Central memory CD4-positive, alpha-beta T cell (primary cell): ENCODE measurements around the gene GPR146.
"Not testable (repeated sequence)": the region's sequence is repeated elsewhere in the genome, so short reads cannot be mapped to it uniquely, and the experiment has no call there.

Experiments used
- DNase-seq: peaks from one replicate; pipeline ENCODE4 v3.0.0; 2022
- total RNA-seq, 3 experiments: gene quantifications; one replicate each; lab custom pipeline; 2026; lab: John Stamatoyannopoulos, UW

Gene GPR146, protein sequence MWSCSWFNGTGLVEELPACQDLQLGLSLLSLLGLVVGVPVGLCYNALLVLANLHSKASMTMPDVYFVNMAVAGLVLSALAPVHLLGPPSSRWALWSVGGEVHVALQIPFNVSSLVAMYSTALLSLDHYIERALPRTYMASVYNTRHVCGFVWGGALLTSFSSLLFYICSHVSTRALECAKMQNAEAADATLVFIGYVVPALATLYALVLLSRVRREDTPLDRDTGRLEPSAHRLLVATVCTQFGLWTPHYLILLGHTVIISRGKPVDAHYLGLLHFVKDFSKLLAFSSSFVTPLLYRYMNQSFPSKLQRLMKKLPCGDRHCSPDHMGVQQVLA
- 0.21 to 10.4 (median 10.2) reads per million in 3 experiments for total RNA-seq

DNA sequence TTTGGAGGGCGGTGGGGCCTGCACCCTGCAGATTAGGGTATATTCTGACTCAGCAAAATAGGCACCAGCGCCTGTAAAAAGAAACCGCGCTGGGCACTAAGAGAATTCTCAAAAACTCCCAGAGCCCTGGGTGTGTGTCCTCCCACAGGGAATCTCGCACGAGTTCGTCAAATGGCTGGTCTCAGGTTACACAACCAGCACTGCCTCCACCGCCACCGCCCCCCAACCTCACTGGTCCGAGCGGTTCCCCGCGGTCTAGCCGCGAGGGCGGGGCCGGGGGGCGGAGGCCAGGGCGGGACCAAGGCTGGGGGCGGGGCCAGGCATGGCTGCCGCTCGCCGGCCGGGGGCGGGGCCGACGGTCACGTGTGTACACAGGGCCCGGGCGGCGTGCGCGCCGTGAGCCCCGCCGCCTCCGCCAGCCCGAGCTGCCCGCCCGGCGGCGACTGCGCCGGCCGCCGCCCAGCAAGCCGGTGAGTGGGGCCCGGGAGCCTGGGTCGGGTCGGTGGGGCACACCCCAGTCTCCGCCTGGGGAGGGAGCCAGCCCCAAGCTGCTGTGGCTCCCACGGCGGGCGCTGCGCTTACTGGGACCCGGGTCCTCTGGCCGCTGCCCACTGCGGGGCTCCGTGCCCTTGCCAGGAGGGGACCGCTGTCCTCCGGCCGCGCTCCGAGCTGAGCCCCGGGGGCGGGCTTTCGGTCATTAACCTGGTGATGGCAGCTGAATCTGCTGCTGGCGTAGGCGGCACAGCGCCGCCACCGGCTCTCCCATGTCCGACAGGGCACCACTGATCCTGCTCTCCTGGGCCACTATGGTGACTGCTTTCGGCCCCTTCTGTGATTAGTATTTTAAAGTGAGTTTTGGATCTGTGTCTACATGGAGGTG, at the start of gene GPR146:
TSS of gene GPR146 (plus strand) at position 358 of the 880 bp plus-strand sequence. CDS start 12,970 bp downstream, outside the sequence.
- peak; percentile 82 for DNase-seq

DNA sequence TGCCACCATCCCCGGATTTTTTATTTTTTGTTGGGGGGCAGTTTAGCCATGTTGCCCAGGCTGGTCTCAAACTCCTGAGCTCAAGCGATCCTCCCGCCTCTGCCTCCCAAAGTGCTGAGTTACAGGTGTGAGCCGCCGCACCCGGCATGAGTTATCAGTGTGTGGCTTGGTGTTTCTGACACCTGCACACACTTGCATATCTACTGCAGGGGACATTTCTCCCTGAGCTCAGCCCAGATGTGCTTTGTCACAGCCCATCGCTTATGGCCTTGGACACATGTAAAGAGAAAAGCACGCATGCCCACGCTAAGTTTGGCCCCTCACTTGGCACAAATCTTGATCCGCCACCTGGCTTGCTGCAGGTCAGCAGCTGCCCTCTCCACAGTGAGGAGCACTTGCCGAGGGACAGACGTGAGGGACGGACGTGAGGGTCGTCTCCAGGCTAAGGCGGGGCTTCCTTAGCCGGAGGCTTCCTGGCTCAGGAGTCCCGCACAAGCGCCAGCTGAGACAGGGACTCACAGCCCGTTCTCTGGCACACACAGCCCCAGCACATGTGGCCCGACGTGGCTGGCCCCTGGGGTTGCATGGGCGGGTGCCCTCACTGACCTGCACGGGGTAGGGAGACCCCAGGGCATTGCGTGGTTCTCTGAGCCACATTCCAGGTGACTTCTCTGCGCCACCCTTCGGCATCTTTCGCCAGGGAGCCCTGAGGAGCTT, 49.6 kb upstream of the GPR146 start:
- DNase-seq, result no peak

DNA sequence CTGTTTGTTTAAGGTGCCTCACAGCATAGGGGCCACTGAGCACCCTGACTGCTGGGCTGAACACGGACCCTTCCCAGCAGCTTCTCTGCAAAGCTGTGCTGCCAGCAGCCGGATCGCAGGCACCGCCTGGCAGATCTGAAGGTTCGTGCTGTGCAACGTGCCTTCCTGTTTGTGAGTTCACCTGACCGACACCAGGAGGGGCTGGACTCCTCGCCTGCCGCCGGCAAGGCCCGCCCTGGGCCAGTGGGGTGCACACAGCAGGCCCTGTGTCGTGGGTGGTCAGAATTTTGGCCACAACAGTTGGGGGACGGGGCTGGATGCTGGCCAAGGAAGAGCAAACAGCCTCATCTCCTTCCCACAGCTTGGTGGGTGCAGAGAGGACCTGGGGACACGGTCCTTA, 48.8 kb upstream of the GPR146 start:
- DNase-seq, result no peak

DNA sequence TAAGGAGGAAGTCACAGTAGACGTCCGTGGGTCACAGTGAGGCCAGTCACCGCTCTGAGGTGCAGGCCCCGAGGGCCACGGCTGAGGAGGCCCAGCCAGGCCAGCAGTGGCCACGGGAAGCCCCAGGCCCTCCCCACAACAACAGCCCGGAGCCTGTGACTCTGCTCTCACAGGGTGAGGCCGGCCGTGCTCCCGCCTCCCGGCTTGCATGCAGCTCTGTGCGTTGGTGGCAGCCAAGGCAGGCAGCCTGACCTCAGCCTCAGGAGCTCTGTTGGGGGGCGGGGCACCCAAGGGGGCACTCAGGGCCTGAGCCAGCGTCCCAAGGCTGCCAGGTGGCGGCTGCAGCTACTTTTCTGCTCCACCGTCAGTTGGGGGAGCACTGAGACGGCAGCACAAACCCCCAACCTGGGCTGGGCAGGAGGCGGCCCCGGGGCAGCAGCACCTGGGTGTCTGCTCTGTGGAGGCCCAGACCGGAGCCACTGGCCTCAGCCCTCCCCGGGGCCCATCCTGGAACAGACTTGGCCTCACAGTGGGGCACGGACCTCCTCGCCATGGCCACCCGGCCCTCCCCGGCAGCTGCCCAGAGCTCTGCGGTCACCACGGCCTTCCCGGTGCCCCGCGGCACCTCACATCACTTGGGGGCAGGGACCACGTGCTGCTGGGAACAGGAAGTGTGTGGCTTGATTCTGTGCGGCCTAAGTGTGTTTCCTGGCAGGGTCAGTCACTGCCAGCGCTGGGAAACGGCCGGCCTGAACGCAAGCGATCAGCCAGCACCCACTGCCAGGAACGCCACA, 48.1 kb upstream of the GPR146 start:
- no peak for DNase-seq

DNA sequence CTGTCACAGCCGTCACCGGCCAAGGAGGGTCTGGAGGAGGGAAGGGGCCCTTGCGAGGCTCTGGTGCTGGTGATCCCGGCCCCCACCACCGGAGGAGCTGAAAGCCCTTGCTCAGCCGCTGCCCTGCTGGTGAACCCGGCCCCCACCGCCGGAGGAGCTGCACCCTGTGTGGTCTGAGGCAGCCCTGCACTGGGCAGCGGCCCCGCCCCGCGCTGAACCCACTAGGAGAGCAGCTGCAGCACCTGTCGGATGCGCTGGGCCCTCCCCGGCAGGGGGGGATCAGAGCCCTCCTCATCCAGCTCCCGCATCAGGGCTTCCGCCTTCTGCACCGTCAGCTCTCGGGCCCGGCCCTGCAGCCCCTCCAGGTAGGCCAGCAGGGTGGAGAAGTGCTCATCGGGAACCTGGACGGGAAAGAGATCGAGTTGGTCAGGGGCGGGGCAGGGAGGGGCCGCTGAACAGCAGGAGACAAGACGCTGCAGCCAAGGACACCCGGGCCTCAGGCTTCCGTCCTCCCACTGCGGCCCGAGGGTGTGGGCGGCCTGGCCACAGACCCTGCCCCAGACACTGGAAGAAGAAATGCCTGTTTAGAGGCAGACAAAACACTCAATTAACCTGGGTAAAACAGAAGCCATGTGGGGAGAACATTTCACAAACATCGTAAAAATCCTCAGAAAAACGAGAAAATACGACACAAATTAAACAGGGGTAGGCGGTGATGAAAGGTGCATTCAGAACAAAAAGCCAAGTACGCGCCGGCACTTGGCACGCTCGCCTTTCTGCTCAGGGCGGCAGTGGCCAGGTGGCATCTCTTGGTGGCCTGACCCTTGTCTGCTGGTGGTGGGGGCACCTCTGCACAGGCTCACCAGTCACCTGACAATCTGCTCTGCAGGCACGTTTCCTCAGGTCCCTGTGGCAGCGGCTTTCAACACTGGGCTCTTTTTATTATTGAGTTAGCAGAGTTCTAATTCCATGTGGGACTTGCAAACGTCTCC, 46.6 kb upstream of the GPR146 start:
- no peak for DNase-seq

DNA sequence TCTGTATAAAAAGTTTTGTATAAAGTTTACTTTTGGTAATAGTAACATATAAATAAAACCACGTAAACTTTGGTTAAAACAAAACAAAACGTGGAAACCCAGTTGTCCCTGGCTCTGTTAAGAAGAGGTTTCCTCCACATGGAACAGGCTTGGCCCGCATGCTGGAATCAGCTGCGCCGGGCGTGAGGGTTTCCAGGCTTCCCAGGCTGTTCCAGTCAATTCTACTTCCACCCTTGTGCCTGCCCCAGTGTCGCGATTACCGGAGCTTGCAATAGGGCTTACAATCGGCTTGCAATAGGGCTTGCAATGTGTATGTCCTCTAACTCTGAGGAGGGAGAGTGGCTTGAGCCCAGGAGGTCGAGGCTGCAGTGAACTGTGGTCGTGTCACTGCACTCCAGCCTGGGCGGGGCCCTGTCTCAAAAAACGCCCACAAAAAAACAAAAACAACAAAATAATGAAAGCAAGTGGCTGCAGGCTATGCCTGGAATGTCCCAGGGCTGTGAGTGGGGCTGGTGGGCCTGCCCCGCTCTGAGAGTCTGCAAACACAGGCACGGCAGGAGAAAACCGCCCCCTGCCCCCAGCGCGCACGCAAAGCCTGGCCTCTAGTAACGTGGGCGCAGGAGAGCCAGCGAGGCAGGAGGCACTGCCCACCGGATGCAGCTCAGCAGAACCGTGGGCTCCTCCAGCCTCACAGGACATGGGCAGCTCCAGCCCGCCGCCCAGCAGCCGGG, 45.0 kb upstream of the GPR146 start:
- no peak for DNase-seq

DNA sequence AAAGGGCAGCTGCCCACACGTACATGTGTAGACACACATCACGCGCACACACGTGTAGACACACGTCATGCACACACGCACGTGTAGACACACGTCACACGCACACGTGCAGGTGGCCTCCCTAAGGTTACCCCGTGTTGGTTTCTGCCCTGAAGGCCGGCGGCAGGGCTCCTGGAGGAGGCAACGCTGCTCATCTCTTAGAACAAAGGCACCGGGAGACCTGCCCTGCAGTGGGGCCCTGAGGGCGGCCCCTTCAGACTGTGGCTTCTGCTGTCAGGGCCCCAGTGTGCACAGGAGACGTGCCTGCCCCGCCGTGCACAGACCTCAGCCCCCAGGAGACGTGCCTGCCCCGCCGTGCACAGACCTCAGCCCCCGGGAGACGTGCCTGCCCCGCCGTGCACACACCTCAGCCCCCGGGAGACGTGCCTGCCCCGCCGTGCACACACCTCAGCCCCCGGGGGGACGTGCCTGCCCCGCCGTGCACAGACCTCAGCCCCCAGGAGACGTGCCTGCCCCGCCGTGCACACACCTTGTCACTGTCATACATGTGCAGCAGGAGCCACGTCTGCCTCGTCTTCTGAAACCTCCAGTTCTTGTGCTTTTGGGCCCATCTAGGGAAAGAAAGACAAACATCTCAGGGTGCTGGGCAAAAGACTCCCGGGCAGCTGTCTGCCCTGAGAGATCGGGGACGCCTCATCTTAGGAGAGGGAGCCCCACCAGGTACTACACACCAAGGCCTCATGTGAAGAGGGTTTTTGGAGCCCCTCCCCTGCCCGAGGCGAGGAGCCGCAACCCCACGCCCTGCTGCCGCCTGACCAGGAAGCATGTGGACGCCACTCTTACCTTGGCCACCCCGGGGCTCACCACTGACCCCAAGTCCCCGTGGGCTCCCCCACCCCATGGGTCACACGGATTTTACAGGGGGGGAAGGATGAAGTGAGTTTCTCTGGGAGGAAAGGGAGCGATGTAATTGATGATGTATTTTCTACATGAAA, 44.1 kb upstream of the GPR146 start:
- DNase-seq, result no peak

DNA sequence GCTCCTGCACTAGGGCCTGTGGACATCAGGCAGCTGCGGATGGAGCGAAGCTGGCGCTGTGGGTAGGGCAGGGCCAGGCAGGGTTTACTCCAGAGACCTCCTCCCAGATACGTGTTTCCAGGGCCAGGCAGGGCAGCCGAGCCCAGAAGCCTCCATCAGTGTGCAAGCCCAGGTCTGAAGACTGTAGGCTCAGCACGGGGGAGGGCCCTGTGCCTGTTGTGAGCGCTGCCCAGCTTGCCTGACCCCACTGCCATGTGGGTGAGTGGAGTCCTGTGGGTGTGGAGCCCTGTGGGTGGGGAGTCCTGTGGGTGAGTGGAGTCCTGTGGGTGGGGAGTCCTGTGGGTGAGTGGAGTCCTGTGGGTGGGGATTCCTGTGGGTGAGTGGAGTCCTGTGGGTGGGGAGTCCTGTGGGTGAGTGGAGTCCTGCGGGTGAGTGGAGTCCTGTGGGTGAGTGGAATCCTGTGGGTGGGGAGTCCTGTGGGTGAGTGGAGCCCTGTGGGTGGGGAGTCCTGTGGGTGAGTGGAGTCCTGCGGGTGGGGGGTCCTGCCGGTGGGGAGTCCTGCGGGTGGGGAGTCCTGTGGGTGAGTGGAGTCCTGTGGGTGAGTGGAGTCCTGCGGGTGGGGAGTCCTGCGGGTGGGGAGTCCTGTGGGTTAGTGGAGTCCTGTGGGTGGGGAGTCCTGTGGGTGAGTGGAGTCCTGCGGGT, 43.1 kb upstream of the GPR146 start:
- not testable (repeated sequence) for DNase-seq

DNA sequence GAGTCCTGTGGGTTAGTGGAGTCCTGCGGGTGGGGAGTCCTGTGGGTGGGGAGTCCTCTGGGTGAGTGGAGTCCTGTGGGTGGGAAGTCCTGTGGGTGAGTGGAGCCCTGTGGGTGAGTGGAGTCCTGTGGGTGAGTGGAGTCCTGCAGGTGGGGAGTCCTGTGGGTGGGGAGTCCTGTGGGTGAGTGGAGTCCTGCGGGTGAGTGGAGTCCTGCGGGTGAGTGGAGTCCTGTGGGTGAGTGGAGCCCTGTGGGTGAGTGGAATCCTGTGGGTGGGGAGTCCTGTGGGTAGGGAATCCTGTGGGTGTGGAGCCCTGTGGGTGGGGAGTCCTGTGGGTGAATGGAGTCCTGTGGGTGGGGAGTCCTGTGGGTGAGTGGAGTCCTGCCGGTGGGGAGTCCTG, 42.3 kb upstream of the GPR146 start:
- not testable (repeated sequence) for DNase-seq

DNA sequence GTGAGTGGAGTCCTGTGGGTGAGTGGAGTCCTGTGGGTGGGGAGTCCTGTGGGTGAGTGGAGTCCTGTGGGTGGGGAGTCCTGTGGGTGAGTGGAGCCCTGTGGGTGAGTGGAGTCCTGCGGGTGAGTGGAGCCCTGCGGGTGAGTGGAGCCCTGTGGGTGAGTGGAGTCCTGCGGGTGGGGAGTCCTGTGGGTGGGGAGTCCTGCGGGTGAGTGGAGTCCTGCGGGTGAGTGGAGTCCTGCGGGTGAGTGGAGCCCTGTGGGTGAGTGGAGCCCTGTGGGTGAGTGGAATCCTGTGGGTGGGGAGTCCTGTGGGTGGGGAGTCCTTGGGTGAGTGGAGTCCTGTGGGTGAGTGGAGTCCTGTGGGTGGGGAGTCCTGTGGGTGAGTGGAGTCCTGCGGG, 41.9 kb upstream of the GPR146 start:
- not testable (repeated sequence) for DNase-seq

DNA sequence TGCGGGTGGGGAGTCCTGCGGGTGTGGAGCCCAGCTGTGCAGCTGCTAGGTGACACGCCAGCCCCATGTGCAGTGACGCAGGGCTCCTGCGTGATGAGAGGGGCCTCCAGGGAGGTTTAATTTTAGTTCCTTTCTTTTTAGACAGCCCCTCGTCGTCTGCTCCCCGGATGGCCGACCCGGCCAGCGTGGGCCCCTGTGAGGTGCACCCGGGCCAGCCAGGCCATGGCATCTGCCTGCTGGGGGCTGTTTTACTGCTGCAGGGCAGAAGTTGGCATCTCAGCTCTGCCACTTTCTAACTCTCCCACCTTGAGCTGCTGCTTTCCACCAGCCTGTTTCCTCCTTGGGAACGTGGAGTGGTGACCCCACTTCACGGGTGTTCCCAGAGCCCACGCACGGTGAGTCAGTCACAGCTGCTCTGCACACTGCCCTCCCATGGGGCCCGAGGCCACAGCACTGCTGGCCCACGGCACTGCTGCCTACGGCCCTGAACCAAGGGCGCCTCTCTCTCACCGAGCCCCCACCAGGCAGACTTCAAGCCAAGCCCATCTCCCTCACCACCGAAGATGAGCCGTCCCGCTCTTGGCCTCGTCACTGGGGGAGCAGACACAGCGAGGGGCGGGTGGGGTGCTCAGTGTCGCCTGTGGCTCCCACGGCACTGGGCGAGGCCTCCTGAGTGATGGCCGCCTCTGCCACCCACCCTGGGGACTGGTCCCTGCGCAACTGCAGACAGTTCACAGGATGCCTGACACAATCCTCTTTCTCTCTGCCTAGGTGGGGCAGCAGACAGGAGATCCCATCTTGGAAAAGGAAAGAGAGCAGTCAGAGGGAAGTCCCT, 40.1 kb upstream of the GPR146 start:
- DNase-seq, result no peak

DNA sequence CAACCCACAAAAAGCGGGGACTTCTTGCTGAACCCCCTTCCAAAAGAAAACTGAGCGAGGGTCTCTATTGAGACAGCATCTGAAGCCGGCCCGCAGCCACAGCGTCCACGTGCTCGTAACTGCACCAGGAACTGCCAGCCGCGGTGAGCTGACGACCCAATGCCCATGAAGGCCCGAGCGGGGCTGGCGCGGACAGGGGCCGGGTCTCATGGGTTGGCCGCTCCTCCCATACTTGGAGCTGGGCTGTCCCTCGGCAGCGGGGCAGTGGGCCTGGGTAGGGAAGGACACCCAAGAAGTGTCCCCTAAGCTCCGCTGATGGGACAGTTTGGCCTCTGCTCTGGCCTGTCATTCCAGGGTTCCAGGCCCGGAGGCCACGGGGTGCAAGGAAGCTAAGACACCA, 39.0 kb upstream of the GPR146 start:
- DNase-seq, result no peak

DNA sequence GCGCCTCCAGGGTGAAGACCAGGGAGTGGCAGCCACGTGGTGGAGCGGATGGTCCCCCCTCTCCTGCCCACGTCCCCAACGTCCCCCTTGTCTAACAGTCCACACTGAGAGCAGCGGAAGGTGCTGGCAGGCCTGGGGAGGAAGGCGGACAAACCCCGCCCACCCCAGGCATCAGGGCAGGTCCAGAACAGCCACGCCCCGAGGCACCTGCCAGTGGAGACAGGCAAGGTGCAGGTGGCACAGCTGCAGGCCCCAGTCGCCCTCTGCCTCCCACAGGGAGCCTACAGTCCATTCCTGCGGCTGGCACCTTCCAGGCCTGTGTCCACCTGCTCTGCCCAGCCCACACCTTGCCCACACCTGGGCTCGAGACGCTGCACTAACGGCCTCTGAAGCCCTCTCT, 36.4 kb upstream of the GPR146 start:
- DNase-seq, result no peak

DNA sequence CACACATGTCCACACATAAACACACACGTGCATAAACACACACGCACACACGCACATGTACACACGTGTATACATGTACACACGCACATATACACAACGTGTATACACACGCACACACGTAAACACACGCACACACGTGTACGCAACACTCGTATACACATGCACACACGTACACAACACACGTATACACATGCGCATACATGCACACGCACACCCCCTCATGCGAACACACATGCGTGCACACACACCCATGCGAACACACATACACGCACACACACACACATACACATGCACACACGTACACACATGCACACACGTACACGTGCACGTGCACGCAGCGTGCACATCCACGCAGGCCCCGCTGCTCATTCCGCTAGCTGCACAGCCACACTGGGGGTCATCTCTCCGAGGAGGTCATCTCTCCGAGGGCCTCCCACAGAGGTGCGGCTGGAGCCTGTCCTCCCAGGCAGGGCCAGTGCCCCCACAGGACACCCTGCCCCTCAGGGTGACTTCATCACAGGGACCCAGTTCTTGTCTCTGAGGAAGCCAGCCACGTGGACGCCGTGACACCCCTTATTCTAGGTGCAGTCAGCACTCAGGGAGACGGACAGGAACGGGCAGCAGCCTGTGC, 35.5 kb upstream of the GPR146 start:
- DNase-seq, result no peak

DNA sequence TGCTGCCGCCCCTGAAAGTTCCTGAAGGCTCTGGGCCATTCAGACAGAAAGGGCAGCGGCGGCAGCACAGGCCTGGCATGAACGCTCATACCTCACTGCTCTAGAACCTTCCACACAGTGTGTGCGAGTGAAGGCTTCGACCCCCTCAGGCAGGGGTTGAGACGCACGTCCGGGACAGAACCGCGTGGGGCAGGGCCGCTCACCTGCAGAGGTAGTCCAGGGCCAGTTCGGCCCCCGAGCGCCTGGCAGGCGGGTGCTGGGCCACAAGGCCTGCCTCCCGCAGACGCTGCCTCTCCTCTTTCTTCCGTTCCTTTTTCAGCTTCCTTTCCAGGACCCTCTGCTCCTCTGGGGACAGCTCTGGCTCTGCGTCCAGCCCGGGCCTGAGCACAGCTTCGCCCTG, 34.6 kb upstream of the GPR146 start:
- DNase-seq, result no peak

DNA sequence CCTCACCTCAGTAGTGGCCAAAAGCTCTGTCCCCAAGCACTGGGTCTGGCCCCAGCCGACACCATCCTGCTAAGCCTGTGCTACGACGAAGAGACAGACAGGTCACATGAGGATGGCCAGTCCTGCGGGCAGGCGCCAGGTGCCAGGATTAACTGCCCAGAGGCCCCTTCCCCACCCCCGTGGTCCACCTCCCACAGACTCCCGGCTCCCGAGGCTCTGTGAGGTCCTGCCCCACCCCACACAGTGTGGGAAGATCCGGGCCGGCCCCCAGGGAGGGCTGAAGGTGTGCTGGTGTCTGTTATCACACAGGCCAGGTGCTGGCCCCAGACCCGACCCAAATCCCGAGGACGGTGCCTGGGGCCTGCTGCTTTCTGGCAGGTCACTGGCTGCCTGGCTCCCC, 34.1 kb upstream of the GPR146 start:
- no peak for DNase-seq
